Measurements from ENCODE around the gene MAMDC4.
"Not testable (repeated sequence)": the region's sequence is repeated elsewhere in the genome, so short reads cannot be mapped to it uniquely, and the experiment has no call there.

Gene MAMDC4

GRCh38 chr9:136862849-136863622 lies 10.9 kb downstream of the MAMDC4 start:
- DNase-seq (ENCODE audit: low spot score): no peak

- no peak for DNase-seq (ENCODE audit: low spot score)
Observed at GRCh38 chr9:136863623-136864273, 11.6 kb downstream of the MAMDC4 start.

- DNase-seq (ENCODE audit: low spot score): no peak
Observed at GRCh38 chr9:136865041-136865767, 13.1 kb downstream of the MAMDC4 start.

GRCh38 chr9:136865768-136866103 lies 13.6 kb downstream of the MAMDC4 start:
- DNase-seq (ENCODE audit: low spot score): no peak

GRCh38 chr9:136866898-136867421 lies 14.8 kb downstream of the MAMDC4 start:
- DNase-seq (ENCODE audit: low spot score): not testable (repeated sequence)

GRCh38 chr9:136867480-136867879 lies 15.3 kb downstream of the MAMDC4 start:
- no peak for DNase-seq (ENCODE audit: low spot score)

GRCh38 chr9:136867917-136868316 lies 15.8 kb downstream of the MAMDC4 start:
- no peak for DNase-seq (ENCODE audit: low spot score)

- DNase-seq (ENCODE audit: low spot score): no peak
Observed at GRCh38 chr9:136868644-136869043, 16.5 kb downstream of the MAMDC4 start.

- DNase-seq (ENCODE audit: low spot score): not testable (repeated sequence)
Observed at GRCh38 chr9:136869611-136870010, 17.5 kb downstream of the MAMDC4 start.

GRCh38 chr9:136875155-136875554 lies 23.0 kb downstream of the MAMDC4 start:
- DNase-seq (ENCODE audit: low spot score): no peak

GRCh38 chr9:136876476-136876875 lies 24.3 kb downstream of the MAMDC4 start:
- DNase-seq (ENCODE audit: low spot score): no peak

- no peak for DNase-seq (ENCODE audit: low spot score)
Observed at GRCh38 chr9:136880651-136881050, 28.5 kb downstream of the MAMDC4 start.

GRCh38 chr9:136881691-136882108 lies 29.6 kb downstream of the MAMDC4 start:
- no peak for DNase-seq (ENCODE audit: low spot score)

- no peak for DNase-seq (ENCODE audit: low spot score)
Observed at GRCh38 chr9:136882109-136882946, 30.2 kb downstream of the MAMDC4 start.

GRCh38 chr9:136882947-136883283 lies 30.8 kb downstream of the MAMDC4 start:
- not testable (repeated sequence) for DNase-seq (ENCODE audit: low spot score)

GRCh38 chr9:136883670-136884069 lies 31.5 kb downstream of the MAMDC4 start:
- not testable (repeated sequence) for DNase-seq (ENCODE audit: low spot score)

GRCh38 chr9:136885950-136886578 lies 33.9 kb downstream of the MAMDC4 start, which contains the start of gene TRAF2:
Gene TRAF2, plus strand, starts transcription at chr9:136886516. Its CDS starts 12,225 bp downstream, at chr9:136898741.
- DNase-seq (ENCODE audit: low spot score): peak; percentile 97

GRCh38 chr9:136886610-136887597 lies 34.8 kb downstream of the MAMDC4 start:
- no peak for DNase-seq (ENCODE audit: low spot score)

- no peak for DNase-seq (ENCODE audit: low spot score)
Observed at GRCh38 chr9:136888454-136888853, 36.3 kb downstream of the MAMDC4 start.

- DNase-seq (ENCODE audit: low spot score): no peak
Observed at GRCh38 chr9:136889858-136890257, 37.7 kb downstream of the MAMDC4 start.
